GM12873 (cell line): ENCODE results near the gene PRM3.

ENCODE experiments used
- CTCF ChIP-seq: IDR thresholded peaks from 2 replicates; pipeline ENCODE4 v1.5.1; 2012; ENCODE audit warnings: low read depth, mild to moderate bottlenecking, moderate library complexity, low read length, control low read depth; ENCODE audit not compliant: insufficient read depth; ENCODE audit errors: missing control alignments

The PRM3 gene

GRCh38 chr16:11276896-11277593 is 3.6 kb upstream of the PRM3 start:
- TF ChIP-seq CTCF, result no peak

GRCh38 chr16:11276143-11276895 is 2.9 kb upstream of the PRM3 start, which contains the start of gene PRM2:
Gene PRM2, minus strand, starts transcription at chr16:11276480. Its CDS starts 110 bp downstream, at chr16:11276370.
- no peak for TF ChIP-seq CTCF

GRCh38 chr16:11274964-11275363 is 1.5 kb upstream of the PRM3 start:
- TF ChIP-seq CTCF, result no peak

GRCh38 chr16:11273721-11274324 is 394 bp upstream of the PRM3 start:
- no peak for TF ChIP-seq CTCF

- TF ChIP-seq CTCF, result no peak
These were observed 945 bp downstream of the PRM3 start for GRCh38 chr16:11272484-11272883.

- TF ChIP-seq CTCF, result no peak
These were observed 1.8 kb downstream of the PRM3 start for GRCh38 chr16:11271610-11272009.

GRCh38 chr16:11270602-11271162 is 2.7 kb downstream of the PRM3 start:
- TF ChIP-seq CTCF, result no peak
